Keratinocyte (primary cell): ENCODE data around the gene MED12L.
A peak's percentile ranks its signal among the peaks of the same experiment; 100 is the strongest.

Experiments
- CTCF ChIP-seq, 3 experiments: IDR thresholded peaks in 1 of 3; conservative IDR thresholded peaks in 1 of 3; optimal IDR thresholded peaks in 1 of 3; 2 replicates in 2 of 3; 3 replicates in 1 of 3; pipeline versions ENCODE3 to v1.5.1; 2011; ENCODE audit warnings: low read length in 3 of 3, mild to moderate bottlenecking in 3 of 3, moderate library complexity in 2 of 3, control low read depth in 1 of 3, inconsistent platforms in 1 of 3; ENCODE audit not compliant: insufficient read depth in 2 of 3; ENCODE audit errors: extremely low read depth in 1 of 3
- EZH2 ChIP-seq: IDR thresholded peaks from one replicate; pipeline ENCODE4 v1.6.1; 2012; ENCODE audit warnings: inconsistent platforms, mild to moderate bottlenecking, low read length, moderate library complexity

- TF ChIP-seq EZH2 (no peak), CTCF (optimal IDR thresholded peaks at IDR 0.05 in 1 of 3, IDR thresholded peaks at IDR 0.05 in 1 of 3, conservative IDR thresholded peaks at IDR 0.05 in 1 of 3; ENCODE audit: extremely low read depth in 1 of 3, insufficient read depth in 2 of 3, low read length in 3 of 3) (peak; percentile 82 to 94 (median 83))
Observed at GRCh38 chr3:151168269-151169094, 83.0 kb downstream of the MED12L start.
